ENCODE results near the gene CHMP4A.
"Not testable (repeated sequence)": the region's sequence is repeated elsewhere in the genome, so short reads cannot be mapped to it uniquely, and the experiment has no call there.

The CHMP4A gene

GRCh38 chr14:24224618-24225071 is 11.4 kb upstream of the CHMP4A start:
- DNase-seq (ENCODE audit: low spot score), result no peak

- not testable (repeated sequence) for DNase-seq (ENCODE audit: low spot score)
Measured at GRCh38 chr14:24222987-24223386, 9.7 kb upstream of the CHMP4A start.

DNA sequence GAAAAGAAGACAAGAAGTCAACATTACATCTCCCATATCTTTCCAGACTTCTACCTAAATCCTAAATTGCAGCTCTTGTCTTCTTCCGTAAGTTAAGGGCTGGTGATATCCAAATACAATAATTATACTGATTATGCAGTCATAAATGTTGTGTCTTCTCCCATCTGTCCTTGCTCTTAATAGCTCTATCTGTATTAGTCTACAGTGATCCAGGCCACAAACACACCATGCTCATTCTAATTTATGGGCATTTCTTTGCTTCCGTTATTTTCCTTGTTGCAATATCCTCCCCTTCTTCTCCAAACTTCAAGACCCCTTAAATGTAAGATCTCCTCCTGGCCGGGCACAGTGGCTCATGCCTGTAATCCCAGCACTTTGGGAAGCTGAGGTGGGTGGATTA is 6.2 kb upstream of the CHMP4A start:
- no peak for DNase-seq (ENCODE audit: low spot score)

DNA sequence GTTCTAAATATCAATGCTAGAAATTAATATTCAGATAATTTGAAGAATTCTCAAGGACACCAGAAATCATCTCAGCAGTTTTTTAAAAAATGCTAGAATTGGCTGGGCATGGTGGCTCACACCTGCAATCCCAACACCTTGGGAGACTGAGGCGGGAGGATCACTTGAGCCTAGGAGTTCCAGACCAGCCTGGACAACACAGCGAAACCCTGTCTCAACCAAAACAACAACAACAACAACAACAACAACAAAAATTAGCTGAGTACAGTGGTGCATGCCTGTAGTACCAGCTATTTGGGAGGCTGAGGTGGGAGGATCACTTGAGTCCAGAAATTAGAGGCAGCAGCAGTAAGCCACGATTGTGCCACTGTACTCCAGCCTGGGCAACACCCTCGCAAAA is 5.8 kb upstream of the CHMP4A start:
- no peak for DNase-seq (ENCODE audit: low spot score)

DNA sequence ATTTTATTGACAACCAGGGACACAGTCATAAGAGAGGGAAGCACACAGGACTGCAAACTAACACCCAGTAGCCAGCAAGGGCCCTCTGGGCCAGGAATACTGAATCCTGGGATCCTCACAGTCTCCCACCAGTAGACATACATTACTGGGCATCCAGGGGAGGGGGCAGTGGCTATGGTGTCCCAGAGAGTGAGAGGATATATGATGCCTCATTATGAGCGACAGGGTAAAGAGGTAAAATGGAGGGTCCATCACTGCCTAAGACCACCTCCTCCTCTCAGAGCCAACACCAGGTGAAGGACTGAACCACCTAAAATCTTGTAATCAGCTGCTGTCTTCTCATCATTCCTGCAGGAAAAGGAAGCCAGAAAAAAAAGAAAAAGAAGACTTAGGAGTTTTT is 3.6 kb upstream of the CHMP4A start:
- DNase-seq (ENCODE audit: low spot score), result not testable (repeated sequence)

DNA sequence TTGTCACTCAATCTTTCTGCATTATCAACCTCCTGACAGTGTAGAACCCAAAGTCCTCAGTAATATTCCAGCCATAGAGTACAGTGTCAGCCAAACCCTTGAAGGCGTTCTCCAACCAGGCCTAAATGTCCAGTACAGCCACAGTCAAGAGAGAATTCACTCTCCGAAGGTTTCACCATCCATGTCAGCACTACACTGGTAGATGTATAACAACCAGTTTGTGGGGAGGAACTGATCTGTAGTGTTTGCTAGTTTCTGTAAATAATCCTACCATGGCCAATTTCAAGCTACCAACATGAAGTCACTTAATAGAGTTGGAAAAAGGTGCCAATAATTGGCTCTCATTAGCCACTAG is 3.0 kb upstream of the CHMP4A start:
- DNase-seq (ENCODE audit: low spot score), result no peak

DNA sequence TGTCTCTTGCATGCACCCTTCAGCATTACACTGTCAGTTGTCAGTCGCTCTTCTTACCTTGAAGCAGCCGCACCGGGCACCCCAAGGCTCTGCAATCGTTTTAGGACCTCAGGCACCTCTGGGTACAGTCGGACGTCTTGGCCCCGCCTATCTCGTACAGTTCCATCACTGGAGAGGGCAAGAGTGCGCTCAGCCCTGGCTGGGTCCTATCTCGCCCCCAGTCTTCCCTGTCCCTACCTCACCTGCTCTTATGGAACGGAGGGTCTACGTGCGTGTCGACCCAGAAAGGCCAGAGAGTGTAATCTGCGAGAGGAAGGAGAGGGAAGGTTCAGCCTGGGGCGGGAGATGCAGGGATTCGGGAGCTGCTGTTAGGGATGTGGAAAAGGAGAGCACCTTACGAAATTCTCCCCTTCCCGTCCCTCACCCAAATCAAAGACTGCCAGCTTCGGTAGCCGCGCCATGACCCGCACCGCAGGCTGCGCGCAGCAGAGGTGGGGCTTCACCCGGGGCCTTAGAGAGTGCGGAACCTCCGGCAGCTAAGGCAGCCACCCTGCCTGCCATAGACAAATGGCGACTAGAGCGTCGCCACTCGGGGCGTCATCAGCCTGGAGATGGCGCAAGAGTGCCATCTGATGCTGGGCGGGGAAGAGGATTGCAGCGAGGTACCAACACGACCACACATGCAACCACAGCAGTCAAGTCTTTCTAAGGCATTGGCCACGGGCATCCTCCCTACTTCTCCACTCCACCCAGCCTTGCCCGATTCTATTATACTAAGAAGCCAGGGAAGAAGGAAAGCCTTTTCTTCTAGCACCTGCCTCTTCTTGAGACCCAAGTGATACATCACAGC is 2.4 kb upstream of the CHMP4A start, which contains the start of gene MDP1:
MDP1 (minus strand) TSS at position 572 of the 850 bp plus-strand sequence; CDS start at position 461, 111 bp downstream.
- DNase-seq (ENCODE audit: low spot score), result peak; percentile 82

DNA sequence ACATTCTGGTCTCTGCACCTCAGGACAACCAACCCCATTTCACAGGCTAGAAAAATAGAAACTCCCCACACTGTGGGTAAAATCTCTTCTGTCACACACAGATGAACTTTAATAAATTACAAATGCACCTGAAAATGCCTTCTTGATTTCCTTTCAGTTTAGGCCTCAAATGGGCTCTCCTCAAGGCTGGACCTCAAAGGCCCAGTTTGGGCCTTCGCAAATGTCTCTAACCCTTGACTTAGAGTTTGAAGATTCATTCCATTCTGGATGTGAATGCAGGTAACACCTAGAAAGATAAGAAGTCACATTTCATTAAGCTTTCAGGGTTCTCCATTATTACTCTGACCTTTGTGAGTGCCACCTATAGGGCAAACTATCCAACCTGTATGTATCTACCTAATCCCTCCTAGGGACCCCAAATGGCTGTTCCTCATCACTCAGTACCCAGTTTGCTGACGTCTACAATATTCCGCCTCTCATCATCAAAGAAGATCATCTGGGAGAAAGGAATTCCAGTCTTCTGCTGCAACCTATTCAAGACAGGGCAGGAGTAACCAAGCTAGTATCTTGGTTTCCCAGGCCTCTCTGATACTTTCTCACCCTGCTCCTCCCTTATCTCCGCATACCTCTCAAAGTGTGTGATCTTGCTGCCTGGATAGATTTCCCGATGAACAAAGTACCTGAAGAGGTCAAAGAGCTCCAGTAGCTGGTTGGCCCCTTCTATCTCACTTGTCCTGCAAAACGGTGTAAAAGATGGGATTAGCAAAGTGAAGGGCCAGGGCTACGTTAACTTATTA is 776 bp upstream of the CHMP4A start:
- DNase-seq (ENCODE audit: low spot score), result no peak

GRCh38 chr14:24211311-24211710 is 2.0 kb downstream of the CHMP4A start:
- no peak for DNase-seq (ENCODE audit: low spot score)

DNA sequence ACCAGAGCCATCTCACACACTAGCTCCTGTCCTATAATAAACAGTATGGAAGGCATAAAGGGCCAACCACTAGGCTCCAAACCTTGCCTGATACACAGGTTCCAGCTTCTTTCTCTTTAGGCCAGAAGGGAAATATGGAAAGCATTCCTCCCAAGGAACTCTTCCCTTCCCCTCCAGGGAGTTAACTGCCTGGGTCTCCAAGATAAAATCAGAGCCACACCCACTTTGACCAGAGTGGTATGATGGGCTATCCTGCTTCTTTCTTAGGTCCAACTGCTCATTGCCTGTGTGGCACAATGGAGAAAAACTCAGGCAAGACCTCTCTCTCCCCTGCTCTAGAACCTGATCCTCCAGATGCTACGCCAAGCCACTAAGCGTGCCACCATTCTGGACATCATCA is 5.7 kb downstream of the CHMP4A start:
- no peak for DNase-seq (ENCODE audit: low spot score)

DNA sequence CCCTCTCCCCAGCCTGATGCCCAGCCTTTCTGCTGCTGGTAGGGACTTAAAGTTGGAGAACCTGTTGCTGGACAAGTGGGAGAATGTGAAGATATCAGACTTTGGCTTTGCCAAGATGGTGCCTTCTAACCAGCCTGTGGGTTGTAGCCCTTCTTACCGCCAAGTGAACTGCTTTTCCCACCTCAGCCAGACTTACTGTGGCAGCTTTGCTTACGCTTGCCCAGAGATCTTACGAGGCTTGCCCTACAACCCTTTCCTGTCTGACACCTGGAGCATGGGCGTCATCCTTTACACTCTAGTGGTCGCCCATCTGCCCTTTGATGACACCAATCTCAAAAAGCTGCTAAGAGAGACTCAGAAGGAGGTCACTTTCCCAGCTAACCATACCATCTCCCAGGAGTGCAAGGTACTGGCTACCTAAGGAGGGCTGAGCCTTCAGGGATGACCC is 6.2 kb downstream of the CHMP4A start:
- DNase-seq (ENCODE audit: low spot score), result no peak

GRCh38 chr14:24206260-24207103 is 6.8 kb downstream of the CHMP4A start:
- DNase-seq (ENCODE audit: low spot score), result peak; percentile 2

- DNase-seq (ENCODE audit: low spot score), result peak; percentile 3
Measured at GRCh38 chr14:24204163-24205146, 8.8 kb downstream of the CHMP4A start.

DNA sequence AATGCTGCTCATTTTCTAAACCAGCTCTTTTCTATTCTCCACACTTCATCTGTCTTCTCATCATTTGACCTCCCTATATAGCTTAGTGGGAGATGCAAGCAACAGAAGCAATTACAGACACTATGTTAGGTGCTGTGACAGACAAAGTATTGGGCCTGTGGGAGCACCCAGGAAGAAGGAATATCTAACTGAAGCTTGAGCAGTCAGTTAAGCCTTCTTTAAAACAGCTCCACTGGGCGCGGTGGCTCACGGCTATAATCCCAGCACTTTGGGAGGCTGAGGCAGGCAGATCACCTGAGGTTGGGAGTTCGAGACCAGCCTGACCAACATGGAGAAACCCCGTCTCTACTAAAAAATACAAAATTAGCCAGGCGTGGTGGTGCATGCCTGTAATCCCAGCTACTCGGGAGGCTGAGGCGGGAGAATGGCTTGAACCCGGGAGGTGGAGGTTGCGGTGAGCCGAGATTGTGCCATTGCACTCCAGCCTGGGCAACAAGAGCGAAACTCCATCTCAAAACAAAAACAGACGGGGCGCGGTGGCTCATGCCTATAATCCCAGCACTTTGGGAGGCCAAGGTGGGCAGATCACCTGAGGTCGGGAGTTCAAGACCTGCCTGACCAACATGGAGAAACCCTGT is 9.9 kb downstream of the CHMP4A start:
- not testable (repeated sequence) for DNase-seq (ENCODE audit: low spot score)

GRCh38 chr14:24202538-24202937 is 10.8 kb downstream of the CHMP4A start:
- not testable (repeated sequence) for DNase-seq (ENCODE audit: low spot score)

DNA sequence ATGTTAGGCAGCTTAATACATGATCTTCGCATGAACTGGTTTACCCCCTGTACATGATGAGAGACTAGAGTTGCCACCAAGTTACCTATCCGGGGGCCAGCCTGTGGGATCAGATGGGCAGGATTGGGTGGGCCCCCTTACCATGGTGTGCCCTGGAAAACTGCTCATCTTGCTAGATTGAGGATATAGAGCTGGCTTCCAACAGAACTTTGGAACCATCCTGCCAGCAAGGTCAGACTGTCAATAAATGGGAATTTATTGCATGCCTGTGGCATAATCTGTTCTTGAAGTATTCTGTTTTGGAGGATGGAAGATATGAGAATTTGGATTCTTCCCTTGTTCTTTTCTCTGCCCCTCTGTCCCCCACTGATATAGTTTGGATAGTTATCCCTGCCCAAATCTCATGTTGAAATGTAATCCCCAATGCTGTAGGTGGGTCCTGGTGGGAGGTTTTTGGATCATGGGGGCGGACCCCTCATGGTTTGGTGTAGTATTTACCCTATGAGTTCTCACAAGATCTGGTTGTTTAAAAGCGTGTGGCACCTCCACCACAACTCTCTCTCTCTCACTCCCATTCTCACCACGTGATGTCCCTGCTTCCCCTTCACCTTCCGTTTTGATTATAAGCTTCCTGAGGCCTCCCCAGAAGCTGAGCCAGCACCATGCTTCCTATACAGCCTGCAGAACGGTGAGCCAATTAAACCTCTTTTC is 14.3 kb downstream of the CHMP4A start:
- no peak for DNase-seq (ENCODE audit: low spot score)

DNA sequence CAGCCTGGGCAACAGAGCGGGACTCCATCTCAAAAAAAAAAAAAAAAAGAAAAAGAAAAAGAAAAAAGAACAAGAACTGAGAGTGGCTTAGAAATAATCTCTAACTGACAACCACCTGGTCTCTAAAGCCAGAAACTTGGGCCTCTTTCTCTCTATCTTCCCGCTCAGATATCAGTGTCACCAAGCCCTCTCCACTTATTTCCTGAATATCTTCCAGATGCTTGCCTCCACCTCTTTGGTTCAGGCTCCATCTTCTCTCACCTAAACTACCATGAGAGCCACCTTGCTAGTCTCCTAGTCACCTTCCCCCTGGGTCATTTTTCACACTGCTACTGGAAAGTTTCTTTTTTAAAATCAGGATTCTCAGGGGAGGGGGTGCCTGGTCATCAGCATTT is 16.2 kb downstream of the CHMP4A start:
- no peak for DNase-seq (ENCODE audit: low spot score)

DNA sequence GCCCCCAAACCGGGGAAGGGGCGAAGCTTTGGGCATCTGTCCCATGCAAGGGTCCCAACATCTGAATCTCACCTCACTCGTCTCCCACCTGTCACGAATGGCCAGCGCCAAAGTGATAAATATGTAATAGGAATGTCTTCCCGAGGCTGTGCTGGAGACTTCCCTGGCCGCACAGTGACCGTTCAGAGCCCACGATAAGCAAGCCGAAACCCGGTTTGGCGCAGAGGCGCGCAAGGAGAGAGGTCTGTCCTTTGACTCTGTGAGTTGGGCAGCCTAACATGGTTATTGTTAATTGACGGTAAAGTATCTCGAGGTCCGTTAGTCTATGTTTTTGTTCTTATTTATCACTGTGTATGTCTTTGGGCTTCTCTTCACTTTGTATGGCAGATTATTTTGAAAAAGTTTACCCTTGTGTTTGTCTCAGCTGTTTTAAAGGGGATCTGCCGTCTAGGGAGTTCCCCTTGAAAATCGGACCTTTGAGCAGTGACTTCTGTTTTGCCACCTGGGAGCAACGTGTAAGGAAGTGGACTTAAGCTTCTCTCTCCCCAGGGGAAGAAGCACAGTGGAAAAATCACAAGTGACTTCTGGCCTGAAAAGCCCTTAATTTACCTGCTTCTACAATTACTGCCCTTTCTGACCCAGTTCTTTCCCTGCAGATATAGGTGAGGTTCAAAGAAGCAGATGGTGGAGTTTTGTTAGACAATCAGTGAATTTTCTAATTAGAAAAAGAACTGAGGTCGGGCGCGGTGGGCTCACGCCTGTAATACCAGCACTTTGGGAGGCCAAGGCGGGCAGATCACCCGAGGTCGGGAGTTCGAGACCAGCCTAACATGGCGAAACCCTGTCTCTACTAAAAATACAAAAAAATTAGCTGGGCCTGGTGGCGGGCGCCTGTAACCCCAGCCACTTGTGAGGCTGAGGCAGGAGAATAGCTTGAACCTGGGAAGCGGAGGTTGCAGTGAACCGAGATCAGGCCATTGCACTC is 16.9 kb downstream of the CHMP4A start:
- DNase-seq (ENCODE audit: low spot score), result no peak

Data from HuH-7.5 (cell line).